ENCODE data around the gene ARHGAP10.

- TF ChIP-seq CTCF (IDR thresholded peaks at IDR 0.05) (no peak), EP300 (IDR thresholded peaks at IDR 0.05) (no peak)
Measured at GRCh38 chr4:148022975-148023374, 291.1 kb downstream of the ARHGAP10 start.

All from esophagus muscularis mucosa (tissue), 3 donors.